ENCODE measurements around the gene ADH1B. TPM values are rescaled to one million over a fixed set of nuclear protein-coding genes. Genes with fewer than 3 reads are reported as not detected.
"Not testable (repeated sequence)": the region's sequence is repeated elsewhere in the genome, so short reads cannot be mapped to it uniquely, and the experiment has no call there.

Gene ADH1B
- total and polyA plus RNA-seq, 12 donors, result 12.6 to 257 (median 36.2) TPM

- intact Hi-C loops (cut with DNase I), result no loop called here
Measured at GRCh38 chr4:99349338-99349737, 28.1 kb upstream of the ADH1B start.

DNA sequence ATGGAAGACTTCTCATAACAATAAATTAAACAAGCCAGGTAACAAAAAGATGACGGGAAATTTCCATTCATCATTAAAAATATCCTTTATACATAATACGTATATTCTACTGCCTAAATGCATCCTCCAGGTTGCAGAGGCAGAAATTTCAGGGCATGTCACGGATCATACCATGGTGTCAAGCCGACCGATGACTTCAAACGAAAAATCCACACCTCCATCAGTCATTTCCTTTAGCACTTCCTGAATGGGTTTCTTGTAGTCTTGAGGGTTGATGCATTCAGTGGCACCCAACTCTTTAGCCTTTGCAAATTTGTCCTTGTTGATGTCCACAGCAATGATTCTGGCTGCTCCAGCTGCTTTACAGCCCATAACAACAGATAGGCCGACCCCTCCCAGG, 21.4 kb upstream of the ADH1B start:
- ATAC-seq; H3K4me3 ChIP-seq; H3K27me3 ChIP-seq; H3K9me3 ChIP-seq; H3K4me1 ChIP-seq; H3K27ac ChIP-seq; intact Hi-C loops (cut with DNase I); DNase-seq; H3K36me3 ChIP-seq: not testable (repeated sequence)
- WGBS, 2 donors, result 65 to 88% methylated on average over 7 of the region's 7 CpGs

More at GRCh38 chr4:99349338-99349737, 28.1 kb upstream of the ADH1B start:
- peaks cover 0 to 6% (median 0%) of the 10 kb centered on the region in 9 donors for H3K4me1 ChIP-seq
- H3K27ac ChIP-seq, result no peak overlapping the region
- H3K36me3 ChIP-seq, result no peaks in the 10 kb centered on the region
- TF ChIP-seq, protein P1, sequence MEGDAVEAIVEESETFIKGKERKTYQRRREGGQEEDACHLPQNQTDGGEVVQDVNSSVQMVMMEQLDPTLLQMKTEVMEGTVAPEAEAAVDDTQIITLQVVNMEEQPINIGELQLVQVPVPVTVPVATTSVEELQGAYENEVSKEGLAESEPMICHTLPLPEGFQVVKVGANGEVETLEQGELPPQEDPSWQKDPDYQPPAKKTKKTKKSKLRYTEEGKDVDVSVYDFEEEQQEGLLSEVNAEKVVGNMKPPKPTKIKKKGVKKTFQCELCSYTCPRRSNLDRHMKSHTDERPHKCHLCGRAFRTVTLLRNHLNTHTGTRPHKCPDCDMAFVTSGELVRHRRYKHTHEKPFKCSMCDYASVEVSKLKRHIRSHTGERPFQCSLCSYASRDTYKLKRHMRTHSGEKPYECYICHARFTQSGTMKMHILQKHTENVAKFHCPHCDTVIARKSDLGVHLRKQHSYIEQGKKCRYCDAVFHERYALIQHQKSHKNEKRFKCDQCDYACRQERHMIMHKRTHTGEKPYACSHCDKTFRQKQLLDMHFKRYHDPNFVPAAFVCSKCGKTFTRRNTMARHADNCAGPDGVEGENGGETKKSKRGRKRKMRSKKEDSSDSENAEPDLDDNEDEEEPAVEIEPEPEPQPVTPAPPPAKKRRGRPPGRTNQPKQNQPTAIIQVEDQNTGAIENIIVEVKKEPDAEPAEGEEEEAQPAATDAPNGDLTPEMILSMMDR (IDR thresholded peaks at IDR 0.05), result no peak
- ATAC-seq (no peak), DNase-seq (no peak)
- H3K9me3 ChIP-seq, result peaks cover 0 to 3% (median 0%) of the 10 kb centered on the region in 11 donors
- H3K27me3 ChIP-seq, result no peaks in the 10 kb centered on the region
- no peak overlapping the region for H3K4me3 ChIP-seq

- peaks cover 0 to 6% (median 0%) of the 10 kb centered on the region in 9 donors for H3K4me1 ChIP-seq
- WGBS, 2 donors, result 86 to 92% methylated on average over 1 of the region's 1 CpG
- no peaks in the 10 kb centered on the region for H3K36me3 ChIP-seq
- no peak for ATAC-seq
- TF ChIP-seq, protein P1 (IDR thresholded peaks at IDR 0.05), result no peak
- H3K4me3 ChIP-seq, result no peak overlapping the region
- H3K27me3 ChIP-seq, result no peaks in the 10 kb centered on the region
- no peaks in the 10 kb centered on the region for H3K9me3 ChIP-seq
- no peak overlapping the region for H3K27ac ChIP-seq
- DNase-seq, result no peak
- intact Hi-C loops (cut with DNase I), result no loop called here
Measured at GRCh38 chr4:99341426-99341825, 20.2 kb upstream of the ADH1B start.

- H3K27me3 ChIP-seq, result no peaks in the 10 kb centered on the region
Measured at GRCh38 chr4:99339172-99339571, 18.0 kb upstream of the ADH1B start.

GRCh38 chr4:99336553-99336952, 15.4 kb upstream of the ADH1B start:
- intact Hi-C loops (cut with DNase I), result no loop called here
- DNase-seq (no peak), ATAC-seq (no peak)
- 39 to 40% methylated on average over 4 of the region's 4 CpGs for WGBS, 2 donors
- Histone ChIP-seq H3K4me1 (peaks cover 0 to 6% (median 0%) of the 10 kb centered on the region in 9 donors), H3K4me3 (no peak overlapping the region), H3K27me3 (no peaks in the 10 kb centered on the region), H3K27ac (no peak overlapping the region), H3K36me3 (no peaks in the 10 kb centered on the region), H3K9me3 (peaks cover 0 to 8% (median 0%) of the 10 kb centered on the region in 11 donors)
- TF ChIP-seq, protein P1 (IDR thresholded peaks at IDR 0.05), result no peak

More at GRCh38 chr4:99339172-99339571, 18.0 kb upstream of the ADH1B start:
- no peaks in the 10 kb centered on the region for H3K36me3 ChIP-seq
- H3K9me3 ChIP-seq, result no peaks in the 10 kb centered on the region
- TF ChIP-seq, protein P1 (IDR thresholded peaks at IDR 0.05), result no peak
- no peak overlapping the region for H3K27ac ChIP-seq
- ATAC-seq, result no peak
- intact Hi-C loops (cut with DNase I), result no loop called here
- WGBS, 2 donors, result 84 to 94% methylated on average over 3 of the region's 3 CpGs
- peaks cover 0 to 6% (median 0%) of the 10 kb centered on the region in 9 donors for H3K4me1 ChIP-seq
- no peak overlapping the region for H3K4me3 ChIP-seq
- no peak for DNase-seq
